Thoracic aorta (tissue), 2 donors: ENCODE data around the gene TPX2. TPM values are rescaled to one million over a fixed set of nuclear protein-coding genes. Genes with fewer than 3 reads are reported as not detected.
A peak's percentile ranks its signal among the peaks of the same experiment; 100 is the strongest.

ENCODE experiments used
- ATAC-seq: fragments of 150-250 bp; one replicate; pipeline ENCODE4 v1.8.0; 2017; ENCODE audit warnings: low read depth; ENCODE audit not compliant: insufficient number of reproducible peaks, low FRiP score
- DNase-seq: peaks from one replicate; pipeline ENCODE4 v3.0.0-alpha.2; 2020; ENCODE audit warnings: low spot score
- H3K27ac ChIP-seq, 2 donors: fragments of 200-600 bp; sonication (generic); 1 replicate in 1 of 2; 2 replicates in 1 of 2; pipeline ENCODE4 v1.5.1; 2016; ENCODE audit warnings: mild to moderate bottlenecking in 2 of 2, moderate library complexity in 2 of 2
- H3K27me3 ChIP-seq: fragments of 200-600 bp; sonication (generic); replicated peaks from 2 replicates; pipeline ENCODE4 v1.6.0; 2016; ENCODE audit warnings: mild to moderate bottlenecking; ENCODE audit not compliant: insufficient read depth
- H3K36me3 ChIP-seq: fragments of 200-600 bp; sonication (generic); one replicate; pipeline ENCODE4 v1.5.1; 2016
- H3K4me1 ChIP-seq, 2 donors: fragments of 200-600 bp; sonication (generic); 1 replicate in 1 of 2; 2 replicates in 1 of 2; pipeline versions ENCODE4 v1.5.1 to v1.6.0; 2016; ENCODE audit warnings: low read depth in 2 of 2, mild to moderate bottlenecking in 1 of 2; ENCODE audit not compliant: control insufficient read depth in 1 of 2
- H3K4me3 ChIP-seq: fragments of 200-600 bp; sonication (generic); 2 replicates; pipeline ENCODE4 v1.5.1; 2016; ENCODE audit warnings: mild to moderate bottlenecking
- H3K9me3 ChIP-seq: fragments of 200-600 bp; sonication (generic); 2 replicates; pipeline ENCODE4 v1.5.1; 2016
- total RNA-seq, 2 donors: library from RNA; depleted of rRNA; stranded (reverse); fragments of >200 nt; gene quantifications; one replicate each; pipeline versions ENCODE4 v1.1.0 to v1.2.3, GENCODE V29; 2016
- TF ChIP-seq, protein P1 (sequence below): fragments of 200-600 bp; sonication (generic); IDR thresholded peaks from one replicate; pipeline ENCODE4 v1.5.1; 2019; ENCODE audit warnings: antibody characterized with exemption

The TPX2 gene
- total RNA-seq, 2 donors from 2014 or later, result 1.5 TPM

DNA sequence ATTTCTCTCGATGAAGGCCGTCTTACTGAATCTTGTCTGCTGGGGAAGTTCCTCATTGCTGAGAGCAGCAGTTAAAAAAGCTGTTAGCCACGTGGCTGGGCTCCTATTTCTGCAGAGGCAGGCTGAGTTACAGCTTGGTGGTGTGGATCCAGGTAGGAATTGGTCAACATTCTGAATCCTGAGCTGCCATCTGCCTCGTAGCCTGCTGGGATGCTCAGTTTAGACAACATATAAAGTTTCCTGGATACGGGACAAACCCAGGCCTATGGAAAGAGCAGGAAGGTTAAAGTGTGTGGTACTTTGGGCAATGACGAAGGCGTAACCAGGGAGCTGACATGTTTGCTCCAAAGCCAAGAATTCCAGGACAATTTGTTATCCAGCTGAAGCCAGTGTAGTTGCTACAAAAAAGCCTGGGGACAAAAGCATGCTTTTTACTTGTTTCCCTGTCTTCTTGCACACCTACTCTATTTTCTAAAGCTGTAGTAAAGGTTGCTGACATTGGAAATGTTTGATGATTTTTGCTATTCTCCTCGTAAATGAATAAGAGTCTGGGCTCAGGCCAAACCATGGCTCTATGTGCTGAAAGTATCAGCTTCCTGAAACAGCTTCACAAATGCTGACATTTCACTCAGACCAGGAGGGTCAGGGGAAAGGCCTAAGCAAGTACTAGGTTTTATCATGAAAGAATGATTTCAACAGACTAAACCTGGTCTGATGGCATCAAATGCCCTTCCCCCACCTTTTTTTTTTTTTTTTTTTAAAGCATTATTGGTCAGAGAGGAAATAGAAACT is 67.7 kb downstream of the TPX2 start:
- H3K4me3 ChIP-seq, result no peak overlapping the region
- no peaks in the 10 kb centered on the region for H3K36me3 ChIP-seq
- ATAC-seq (no peak), DNase-seq (no peak)
- peak overlapping the region; percentile 26 to 40 for H3K27ac ChIP-seq
- TF ChIP-seq, protein P1, sequence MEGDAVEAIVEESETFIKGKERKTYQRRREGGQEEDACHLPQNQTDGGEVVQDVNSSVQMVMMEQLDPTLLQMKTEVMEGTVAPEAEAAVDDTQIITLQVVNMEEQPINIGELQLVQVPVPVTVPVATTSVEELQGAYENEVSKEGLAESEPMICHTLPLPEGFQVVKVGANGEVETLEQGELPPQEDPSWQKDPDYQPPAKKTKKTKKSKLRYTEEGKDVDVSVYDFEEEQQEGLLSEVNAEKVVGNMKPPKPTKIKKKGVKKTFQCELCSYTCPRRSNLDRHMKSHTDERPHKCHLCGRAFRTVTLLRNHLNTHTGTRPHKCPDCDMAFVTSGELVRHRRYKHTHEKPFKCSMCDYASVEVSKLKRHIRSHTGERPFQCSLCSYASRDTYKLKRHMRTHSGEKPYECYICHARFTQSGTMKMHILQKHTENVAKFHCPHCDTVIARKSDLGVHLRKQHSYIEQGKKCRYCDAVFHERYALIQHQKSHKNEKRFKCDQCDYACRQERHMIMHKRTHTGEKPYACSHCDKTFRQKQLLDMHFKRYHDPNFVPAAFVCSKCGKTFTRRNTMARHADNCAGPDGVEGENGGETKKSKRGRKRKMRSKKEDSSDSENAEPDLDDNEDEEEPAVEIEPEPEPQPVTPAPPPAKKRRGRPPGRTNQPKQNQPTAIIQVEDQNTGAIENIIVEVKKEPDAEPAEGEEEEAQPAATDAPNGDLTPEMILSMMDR, result no peak
- H3K9me3 ChIP-seq, result no peaks in the 10 kb centered on the region
- H3K27me3 ChIP-seq, result no peaks in the 10 kb centered on the region
- peaks cover 30 to 53% of the 10 kb centered on the region in 2 donors for H3K4me1 ChIP-seq

DNA sequence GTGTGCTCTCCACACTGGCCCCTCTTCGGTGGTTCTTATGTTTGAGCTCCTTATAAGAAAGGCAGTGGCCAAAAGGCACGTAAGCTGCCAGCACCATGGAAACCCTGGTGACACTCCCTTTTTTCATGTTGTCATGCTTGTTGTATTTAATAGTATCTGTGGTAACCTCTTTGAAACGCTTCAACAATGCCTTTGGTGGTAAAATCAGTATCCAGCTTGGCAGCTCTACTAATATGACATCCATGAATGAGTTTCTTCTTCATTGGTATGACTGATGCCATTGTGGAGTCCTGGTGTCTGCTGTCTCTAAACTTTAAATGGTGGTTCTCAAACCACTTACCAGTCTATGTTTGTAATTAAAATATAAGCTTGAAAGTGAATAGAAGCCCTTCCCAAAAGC is 69.4 kb downstream of the TPX2 start:
- TF ChIP-seq, protein P1, result no peak
- H3K27ac ChIP-seq, result peak overlapping the region; percentile 71 to 88
- no peak overlapping the region for H3K4me3 ChIP-seq

DNA sequence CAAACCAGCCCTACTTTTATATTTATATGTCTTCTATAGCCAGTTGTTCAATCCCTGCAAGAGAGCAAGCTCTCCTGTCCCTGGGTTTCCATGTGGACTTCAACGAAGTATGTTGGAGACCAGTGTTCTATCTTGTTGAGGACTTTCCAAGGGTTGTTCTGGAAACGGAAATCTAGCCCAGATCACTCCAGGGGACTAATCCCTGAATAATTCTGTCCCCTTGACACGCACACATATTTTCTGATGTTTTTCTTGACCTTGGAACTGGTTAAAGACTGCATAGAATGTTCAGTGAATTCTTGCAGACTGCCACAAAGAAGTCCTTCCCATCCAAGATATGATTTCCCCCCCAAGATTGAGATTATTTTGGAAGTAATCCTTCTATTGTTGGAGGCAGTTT is 70.6 kb downstream of the TPX2 start:
- Histone ChIP-seq H3K4me3 (no peak overlapping the region), H3K9me3 (no peaks in the 10 kb centered on the region), H3K4me1 (peaks cover 50 to 82% of the 10 kb centered on the region in 2 donors), H3K27me3 (no peaks in the 10 kb centered on the region), H3K36me3 (no peaks in the 10 kb centered on the region), H3K27ac (peak overlapping the region; percentile 71 to 88)
- DNase-seq, result no peak
- TF ChIP-seq, protein P1, result no peak
- ATAC-seq, result peak; percentile 11

More for the DNA sequence above, 69.4 kb downstream of the TPX2 start:
- H3K36me3 ChIP-seq, result no peaks in the 10 kb centered on the region
- no peak for DNase-seq
- peaks cover 43 to 70% of the 10 kb centered on the region in 2 donors for H3K4me1 ChIP-seq
- ATAC-seq, result no peak
- no peaks in the 10 kb centered on the region for H3K9me3 ChIP-seq
- no peaks in the 10 kb centered on the region for H3K27me3 ChIP-seq

DNA sequence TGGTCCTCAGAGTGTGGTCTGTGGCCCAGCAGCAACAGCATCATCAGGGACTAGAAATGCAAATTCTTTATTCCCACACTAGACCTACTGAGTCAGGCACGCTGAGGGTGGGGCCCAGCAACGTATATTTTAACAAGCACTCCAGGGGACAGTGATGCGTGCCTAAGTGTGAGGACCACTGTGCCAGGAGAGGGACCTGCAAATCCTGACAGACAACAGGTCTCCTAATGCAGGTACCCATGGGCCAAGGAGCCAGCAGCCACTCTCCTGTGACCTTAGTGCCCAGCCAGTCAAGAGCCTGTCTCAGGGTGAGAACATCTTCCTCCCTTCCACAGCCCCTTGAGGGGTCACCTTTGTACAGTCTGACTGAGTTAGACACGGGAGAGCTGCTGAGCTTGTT is 72.1 kb downstream of the TPX2 start:
- ATAC-seq (no peak), DNase-seq (no peak)
- Histone ChIP-seq H3K4me1 (peaks cover 55 to 96% of the 10 kb centered on the region in 2 donors), H3K27ac (peak overlapping the region; percentile 71 to 88), H3K27me3 (no peaks in the 10 kb centered on the region), H3K4me3 (no peak overlapping the region), H3K9me3 (no peaks in the 10 kb centered on the region), H3K36me3 (no peaks in the 10 kb centered on the region)
- TF ChIP-seq, protein P1, result no peak

DNA sequence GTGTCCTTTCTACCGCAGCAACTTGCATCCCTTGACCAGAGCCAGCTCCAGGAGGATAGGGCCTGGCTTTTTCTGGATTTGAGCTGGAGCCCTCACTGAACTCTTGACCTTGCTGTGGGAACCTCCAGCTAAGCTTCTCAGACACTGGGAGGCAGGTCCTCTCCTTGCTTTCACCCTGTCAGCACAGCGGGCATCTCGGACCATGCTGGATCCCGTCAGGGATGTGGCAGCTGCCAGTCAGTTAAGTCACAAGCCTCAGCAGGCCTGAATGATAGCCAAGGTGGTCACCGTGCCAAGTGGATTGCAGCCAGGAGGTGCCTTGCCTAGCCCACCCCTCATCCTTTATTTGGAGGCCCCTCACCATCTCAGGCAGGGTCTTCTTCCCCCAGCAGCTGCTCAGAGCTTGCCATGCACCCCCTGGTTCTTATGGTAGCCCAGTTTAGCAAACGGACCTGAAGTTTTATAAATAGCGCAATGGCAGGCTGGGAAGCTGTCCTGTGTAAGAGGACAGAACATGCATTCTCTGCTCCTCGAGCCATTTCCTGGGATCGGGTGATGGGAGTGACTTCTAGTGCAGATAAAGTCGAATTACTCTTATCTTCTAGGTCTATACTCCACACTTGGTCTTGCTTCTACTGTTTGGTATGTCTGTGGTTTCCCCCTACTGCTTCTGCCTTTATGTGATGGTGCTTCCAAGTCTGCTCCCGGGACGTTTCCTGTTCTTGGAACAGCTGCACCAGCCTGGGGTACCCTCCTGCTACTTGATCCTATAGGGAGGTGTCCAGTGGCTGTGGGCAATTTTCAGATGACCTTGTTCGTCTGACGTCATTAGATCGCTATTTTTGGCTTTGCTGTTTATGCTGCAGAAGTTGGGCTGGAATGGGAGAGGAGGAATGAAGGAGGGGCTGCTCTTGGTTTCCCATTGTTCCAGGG is 73.0 kb downstream of the TPX2 start:
- Histone ChIP-seq H3K27me3 (no peaks in the 10 kb centered on the region), H3K4me1 (peaks cover 47 to 89% of the 10 kb centered on the region in 2 donors), H3K36me3 (no peaks in the 10 kb centered on the region), H3K4me3 (no peak overlapping the region), H3K9me3 (no peaks in the 10 kb centered on the region), H3K27ac (peak overlapping the region; percentile 71 to 88)
- TF ChIP-seq, protein P1, result no peak
- no peak for ATAC-seq
- no peak for DNase-seq
